Measurements from ENCODE around the gene SLC23A2.
A peak's percentile ranks its signal among the peaks of the same experiment; 100 is the strongest.

The SLC23A2 gene

GRCh38 chr20:4972506-4973251 is 28.6 kb downstream of the SLC23A2 start:
- H3K27ac ChIP-seq, result peak overlapping the region in 14 of 21 experiments; percentile 11 to 83 (median 60)

GRCh38 chr20:4971064-4971463 is 30.2 kb downstream of the SLC23A2 start:
- Histone ChIP-seq H3K27ac (no peak overlapping the region), H3K4me3 (no peak overlapping the region)

More at GRCh38 chr20:4972506-4973251, 28.6 kb downstream of the SLC23A2 start:
- no peak overlapping the region for H3K4me3 ChIP-seq

GRCh38 chr20:4967752-4968477 is 33.4 kb downstream of the SLC23A2 start:
- Histone ChIP-seq H3K4me3 (no peak overlapping the region), H3K27ac (peak overlapping the region in 1 of 21 experiments; percentile 12)

- Histone ChIP-seq H3K4me3 (no peak overlapping the region), H3K27ac (peak overlapping the region in 1 of 21 experiments; percentile 28)
Measured at GRCh38 chr20:4966826-4967751, 34.2 kb downstream of the SLC23A2 start.

- Histone ChIP-seq H3K27ac (peak overlapping the region in 6 of 21 experiments; percentile 18 to 58 (median 26)), H3K4me3 (no peak overlapping the region)
Measured at GRCh38 chr20:4962241-4962855, 39.0 kb downstream of the SLC23A2 start.

- Histone ChIP-seq H3K27ac (peak overlapping the region in 3 of 21 experiments; percentile 18 to 58 (median 21)), H3K4me3 (no peak overlapping the region)
Measured at GRCh38 chr20:4961746-4962145, 39.6 kb downstream of the SLC23A2 start.

- no peak overlapping the region for H3K4me3 ChIP-seq
- H3K27ac ChIP-seq, result no peak overlapping the region
Measured at GRCh38 chr20:4959592-4959991, 41.7 kb downstream of the SLC23A2 start.

- Histone ChIP-seq H3K4me3 (no peak overlapping the region), H3K27ac (no peak overlapping the region)
Measured at GRCh38 chr20:4957939-4958362, 43.4 kb downstream of the SLC23A2 start.

- Histone ChIP-seq H3K27ac (no peak overlapping the region), H3K4me3 (no peak overlapping the region)
Measured at GRCh38 chr20:4957187-4957586, 44.1 kb downstream of the SLC23A2 start.

- Histone ChIP-seq H3K4me3 (no peak overlapping the region), H3K27ac (no peak overlapping the region)
Measured at GRCh38 chr20:4956200-4956810, 45.0 kb downstream of the SLC23A2 start.

- Histone ChIP-seq H3K4me3 (no peak overlapping the region), H3K27ac (no peak overlapping the region)
Measured at GRCh38 chr20:4953881-4954280, 47.4 kb downstream of the SLC23A2 start.

- peak overlapping the region in 1 of 21 experiments; percentile 88 for H3K27ac ChIP-seq
- no peak overlapping the region for H3K4me3 ChIP-seq
Measured at GRCh38 chr20:4952229-4952628, 49.1 kb downstream of the SLC23A2 start.

- no peak overlapping the region for H3K4me3 ChIP-seq
- H3K27ac ChIP-seq, result peak overlapping the region in 19 of 21 experiments; percentile 15 to 88 (median 57)
Measured at GRCh38 chr20:4951299-4951698, 50.0 kb downstream of the SLC23A2 start.

- no peak overlapping the region for H3K4me3 ChIP-seq
- peak overlapping the region in 19 of 21 experiments; percentile 15 to 88 (median 57) for H3K27ac ChIP-seq
Measured at GRCh38 chr20:4950841-4951240, 50.5 kb downstream of the SLC23A2 start.

- Histone ChIP-seq H3K4me3 (no peak overlapping the region), H3K27ac (peak overlapping the region in 17 of 21 experiments; percentile 15 to 88 (median 62))
Measured at GRCh38 chr20:4950437-4950836, 50.9 kb downstream of the SLC23A2 start.

- H3K27ac ChIP-seq, result peak overlapping the region in 10 of 21 experiments; percentile 2 to 72 (median 56)
- H3K4me3 ChIP-seq, result peak overlapping the region in 2 of 7 experiments; percentile 1 to 8
Measured at GRCh38 chr20:4949833-4950178, 51.5 kb downstream of the SLC23A2 start.

GRCh38 chr20:4947817-4948559 is 53.3 kb downstream of the SLC23A2 start:
- Histone ChIP-seq H3K27ac (no peak overlapping the region), H3K4me3 (no peak overlapping the region)

- H3K4me3 ChIP-seq, result no peak overlapping the region
- H3K27ac ChIP-seq, result no peak overlapping the region
Measured at GRCh38 chr20:4946986-4947385, 54.3 kb downstream of the SLC23A2 start.
